Esophagus (tissue), 2 donors: ENCODE data around the gene EIF3J. TPM values are rescaled to one million over a fixed set of nuclear protein-coding genes. Genes with fewer than 3 reads are reported as not detected.

Experiments used
- H3K27ac ChIP-seq, 2 donors: one replicate each; pipeline ENCODE4 v1.5.1; 2013; ENCODE audit warnings: low read depth in 2 of 2, mild to moderate bottlenecking in 2 of 2, inconsistent platforms in 1 of 2, low read length in 1 of 2, moderate library complexity in 1 of 2
- H3K27me3 ChIP-seq, 2 donors: one replicate each; pipeline ENCODE4 v1.6.1; 2013; ENCODE audit warnings: low read length in 2 of 2, control low read depth in 1 of 2, mild to moderate bottlenecking in 1 of 2; ENCODE audit not compliant: insufficient read depth in 2 of 2, control insufficient read depth in 1 of 2
- H3K36me3 ChIP-seq, 2 donors: one replicate each; pipeline ENCODE4 v1.6.1; 2013; ENCODE audit warnings: low read length in 1 of 2; ENCODE audit not compliant: control insufficient read depth in 2 of 2, insufficient read depth in 2 of 2
- H3K4me1 ChIP-seq, 2 donors: one replicate each; pipeline ENCODE4 v1.6.1; 2013; ENCODE audit warnings: low read length in 1 of 2; ENCODE audit not compliant: control insufficient read depth in 2 of 2, insufficient read depth in 2 of 2
- H3K4me3 ChIP-seq, 2 donors: one replicate each; pipeline ENCODE4 v1.5.1; 2013; ENCODE audit warnings: low read length in 2 of 2, mild to moderate bottlenecking in 2 of 2, low read depth in 1 of 2, moderate library complexity in 1 of 2
- H3K9me3 ChIP-seq, 2 donors: one replicate each; pipeline ENCODE4 v1.6.1; 2013; ENCODE audit warnings: mild to moderate bottlenecking in 2 of 2, low read depth in 1 of 2, low read length in 1 of 2, moderate library complexity in 1 of 2; ENCODE audit not compliant: control insufficient read depth in 2 of 2, insufficient read depth in 1 of 2
- WGBS, 2 donors: extraction: QIAGEN DNeasy Blood & Tissue Kit; methylation state at CpG; one replicate each; pipeline ENCODE4 v1.1.7; 2013; 5-methylcytosine and 5-hydroxymethylcytosine counted together
- polyA plus RNA-seq, 2 donors: library from polyadenylated mRNA; stranded (reverse); fragments of 200-250 nt; gene quantifications; one replicate each; pipeline ENCODE4 v1.2.3, GENCODE V29; 2013
- donor health status: healthy with polysubstance abuse.
- donor health status: Bipolar disorder and iron deficiency.

Gene EIF3J
- polyA plus RNA-seq, 2 donors: 34.4 to 58.4 TPM

GRCh38 chr15:44598066-44598465 lies 61.1 kb downstream of the EIF3J start:
- WGBS, 2 donors: 85 to 86% methylated on average over 1 of the region's 1 CpG
- no peak overlapping the region for H3K4me3 ChIP-seq
- no peak overlapping the region for H3K27ac ChIP-seq
- no peaks in the 10 kb centered on the region for H3K4me1 ChIP-seq
- H3K36me3 ChIP-seq: peaks cover 7 to 14% of the 10 kb centered on the region in 2 donors
- no peaks in the 10 kb centered on the region for H3K9me3 ChIP-seq
- no peaks in the 10 kb centered on the region for H3K27me3 ChIP-seq

GRCh38 chr15:44598892-44599291 lies 61.9 kb downstream of the EIF3J start:
- 72% methylated on average over 5 of the region's 5 CpGs for WGBS, 2 donors
- Histone ChIP-seq H3K36me3 (peaks cover 8 to 14% of the 10 kb centered on the region in 2 donors), H3K27me3 (no peaks in the 10 kb centered on the region), H3K4me1 (no peaks in the 10 kb centered on the region), H3K4me3 (no peak overlapping the region), H3K9me3 (no peaks in the 10 kb centered on the region), H3K27ac (no peak overlapping the region)

DNA sequence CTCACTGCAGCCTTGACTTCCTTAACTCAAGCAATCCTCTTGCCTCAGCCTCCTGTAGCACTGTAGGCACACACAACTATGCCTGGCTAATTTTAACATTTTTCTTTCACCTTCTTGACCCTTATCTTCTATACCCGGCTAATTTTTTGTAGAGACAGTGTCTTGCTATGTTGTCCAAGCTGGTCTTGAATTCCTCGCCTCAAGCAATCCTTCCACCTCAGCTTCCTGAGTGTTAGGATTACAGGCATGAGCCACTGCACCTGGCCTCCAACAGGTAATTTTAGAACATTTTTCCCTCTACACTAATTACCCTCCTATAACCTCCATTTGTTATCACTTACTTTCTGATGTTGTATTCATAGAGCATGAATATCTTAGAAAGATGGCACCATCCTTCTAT lies 66.2 kb downstream of the EIF3J start:
- Histone ChIP-seq H3K4me1 (no peaks in the 10 kb centered on the region), H3K9me3 (no peaks in the 10 kb centered on the region), H3K27ac (no peak overlapping the region), H3K4me3 (no peak overlapping the region), H3K27me3 (no peaks in the 10 kb centered on the region), H3K36me3 (peaks cover 5 to 11% of the 10 kb centered on the region in 2 donors)
- WGBS, 2 donors: 98% methylated on average over 2 of the region's 2 CpGs

GRCh38 chr15:44606740-44607139 lies 69.8 kb downstream of the EIF3J start:
- H3K27ac ChIP-seq: no peak overlapping the region
- H3K9me3 ChIP-seq: no peaks in the 10 kb centered on the region
- peaks cover 5 to 8% of the 10 kb centered on the region in 2 donors for H3K36me3 ChIP-seq
- H3K27me3 ChIP-seq: no peaks in the 10 kb centered on the region
- 86 to 88% methylated on average over 1 of the region's 1 CpG for WGBS, 2 donors
- H3K4me1 ChIP-seq: no peaks in the 10 kb centered on the region
- no peak overlapping the region for H3K4me3 ChIP-seq

Other genes with a start within 250 kb of the EIF3J start
- 10 to 100 TPM in 1 of 2 donors, 1 to 10 TPM in 1; 9.6 to 10.4 TPM for gene GOLM2, start 248.4 kb upstream of the EIF3J start, polyA plus RNA-seq
- 1 to 10 TPM; 3.5 to 4.4 TPM for gene CTDSPL2, start 109.5 kb upstream of the EIF3J start, polyA plus RNA-seq
- 10 to 100 TPM; 23.5 to 29.4 TPM for gene SPG11, start 126.5 kb downstream of the EIF3J start, polyA plus RNA-seq
- under 1 TPM; 0.33 to 0.84 TPM for gene PATL2, start 174.2 kb downstream of the EIF3J start, polyA plus RNA-seq
- gene B2M, start 174.4 kb downstream of the EIF3J start, polyA plus RNA-seq: 1,000 to 10,000 TPM in 1 of 2 donors, 100 to 1,000 TPM in 1; 499 to 1,202 TPM
- 10 to 100 TPM in 1 of 2 donors, 1 to 10 TPM in 1; 9.4 to 11.1 TPM for gene TRIM69, start 199.4 kb downstream of the EIF3J start, polyA plus RNA-seq